ENCODE results near the gene CYREN.
"Not testable (repeated sequence)": the region's sequence is repeated elsewhere in the genome, so short reads cannot be mapped to it uniquely, and the experiment has no call there.

DNA sequence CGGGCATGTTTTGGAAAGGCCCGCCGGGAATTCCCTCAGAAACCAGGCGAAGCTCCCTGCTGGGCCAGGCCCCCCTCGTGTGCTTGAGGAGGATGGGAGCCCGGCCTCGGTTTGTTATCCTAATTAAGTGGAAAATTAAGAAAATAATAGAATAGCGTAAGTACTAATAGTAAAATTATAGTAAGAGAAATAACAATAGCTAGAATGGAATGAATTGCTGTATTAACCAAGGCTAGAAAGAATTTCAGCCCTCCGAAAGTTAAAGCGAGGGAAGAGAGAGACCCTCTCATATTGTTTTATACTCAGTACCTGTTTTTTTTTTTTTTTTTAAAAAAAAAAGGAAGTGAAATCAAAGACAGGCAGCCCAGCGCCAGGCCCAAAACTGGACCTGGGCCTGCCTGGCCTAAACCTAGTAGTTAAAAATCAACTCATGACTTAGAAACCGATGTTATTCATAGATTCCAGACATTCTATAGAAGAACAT is 533 bp upstream of the CYREN start:
- TF ChIP-seq, protein P1, sequence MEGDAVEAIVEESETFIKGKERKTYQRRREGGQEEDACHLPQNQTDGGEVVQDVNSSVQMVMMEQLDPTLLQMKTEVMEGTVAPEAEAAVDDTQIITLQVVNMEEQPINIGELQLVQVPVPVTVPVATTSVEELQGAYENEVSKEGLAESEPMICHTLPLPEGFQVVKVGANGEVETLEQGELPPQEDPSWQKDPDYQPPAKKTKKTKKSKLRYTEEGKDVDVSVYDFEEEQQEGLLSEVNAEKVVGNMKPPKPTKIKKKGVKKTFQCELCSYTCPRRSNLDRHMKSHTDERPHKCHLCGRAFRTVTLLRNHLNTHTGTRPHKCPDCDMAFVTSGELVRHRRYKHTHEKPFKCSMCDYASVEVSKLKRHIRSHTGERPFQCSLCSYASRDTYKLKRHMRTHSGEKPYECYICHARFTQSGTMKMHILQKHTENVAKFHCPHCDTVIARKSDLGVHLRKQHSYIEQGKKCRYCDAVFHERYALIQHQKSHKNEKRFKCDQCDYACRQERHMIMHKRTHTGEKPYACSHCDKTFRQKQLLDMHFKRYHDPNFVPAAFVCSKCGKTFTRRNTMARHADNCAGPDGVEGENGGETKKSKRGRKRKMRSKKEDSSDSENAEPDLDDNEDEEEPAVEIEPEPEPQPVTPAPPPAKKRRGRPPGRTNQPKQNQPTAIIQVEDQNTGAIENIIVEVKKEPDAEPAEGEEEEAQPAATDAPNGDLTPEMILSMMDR (conservative IDR thresholded peaks at IDR 0.05): peak; percentile 31; the same call in 1 of the 2 replicates
- not testable (repeated sequence) for TF ChIP-seq EZH2 (IDR thresholded peaks at IDR 0.05; ENCODE audit: low read depth)
